NCI-H1694 (cell line): ENCODE data around the gene MGST3.
"Not testable (repeated sequence)": the region's sequence is repeated elsewhere in the genome, so short reads cannot be mapped to it uniquely, and the experiment has no call there.

ENCODE experiments used
- DNase-seq: peaks from one replicate; lab custom pipeline; 2025; lab: John Stamatoyannopoulos, UW

MGST3 gene

GRCh38 chr1:165630629-165631341, at the start of gene MGST3:
Gene MGST3 (plus strand): TSS chr1:165631234. CDS start chr1:165649848, 18,614 bp downstream.
- peak; percentile 99 for DNase-seq

- no peak for DNase-seq
Observed at GRCh38 chr1:165581926-165582325, 49.1 kb upstream of the MGST3 start.

GRCh38 chr1:165586398-165586797, 44.6 kb upstream of the MGST3 start:
- no peak for DNase-seq

GRCh38 chr1:165591391-165591790, 39.6 kb upstream of the MGST3 start:
- DNase-seq: not testable (repeated sequence)

GRCh38 chr1:165592945-165593823, 37.9 kb upstream of the MGST3 start:
- peak; percentile 93 for DNase-seq

GRCh38 chr1:165595246-165595938, 35.6 kb upstream of the MGST3 start:
- no peak for DNase-seq

- DNase-seq: peak; percentile 92
Observed at GRCh38 chr1:165597883-165598675, 33.0 kb upstream of the MGST3 start.

GRCh38 chr1:165598676-165599059, 32.4 kb upstream of the MGST3 start:
- DNase-seq: no peak

GRCh38 chr1:165600793-165601192, 30.2 kb upstream of the MGST3 start:
- DNase-seq: no peak

- no peak for DNase-seq
Observed at GRCh38 chr1:165603810-165604209, 27.2 kb upstream of the MGST3 start.

GRCh38 chr1:165605246-165605645, 25.8 kb upstream of the MGST3 start:
- DNase-seq: no peak

GRCh38 chr1:165606676-165607075, 24.4 kb upstream of the MGST3 start:
- not testable (repeated sequence) for DNase-seq

GRCh38 chr1:165610866-165611265, 20.2 kb upstream of the MGST3 start:
- no peak for DNase-seq

- DNase-seq: no peak
Observed at GRCh38 chr1:165612062-165612461, 19.0 kb upstream of the MGST3 start.

GRCh38 chr1:165616054-165616612, 14.9 kb upstream of the MGST3 start:
- DNase-seq: no peak

GRCh38 chr1:165616987-165617546, 14.0 kb upstream of the MGST3 start:
- no peak for DNase-seq

GRCh38 chr1:165619647-165620151, 11.3 kb upstream of the MGST3 start:
- DNase-seq: no peak

- DNase-seq: no peak
Observed at GRCh38 chr1:165623624-165624023, 7.4 kb upstream of the MGST3 start.

GRCh38 chr1:165624441-165624840, 6.6 kb upstream of the MGST3 start:
- DNase-seq: no peak

- DNase-seq: no peak
Observed at GRCh38 chr1:165628147-165628822, 2.7 kb upstream of the MGST3 start.
